HUES64 (cell line): Measurements from ENCODE around the gene AHDC1.

Experiments used
- H3K27ac ChIP-seq: 2 replicates; pipeline ENCODE4 v1.7.0; 2013; ENCODE audit warnings: low read depth, low read length, inconsistent platforms
- H3K27me3 ChIP-seq: 2 replicates; pipeline ENCODE4 v1.6.1; 2013; ENCODE audit warnings: mild to moderate bottlenecking, low read length; ENCODE audit not compliant: insufficient read depth
- H3K36me3 ChIP-seq: 2 replicates; pipeline ENCODE4 v1.6.1; 2013; ENCODE audit warnings: mild to moderate bottlenecking, low read length; ENCODE audit not compliant: insufficient read depth
- H3K4me1 ChIP-seq: 2 replicates; pipeline ENCODE4 v1.6.1; 2013; ENCODE audit warnings: mild to moderate bottlenecking, low read length, moderate library complexity; ENCODE audit not compliant: insufficient read depth
- H3K4me3 ChIP-seq: 2 replicates; pipeline ENCODE4 v1.5.1; 2013; ENCODE audit warnings: mild to moderate bottlenecking, low read length, moderate library complexity
- H3K9ac ChIP-seq: 2 replicates; pipeline ENCODE4 v1.6.1; 2013; ENCODE audit warnings: mild to moderate bottlenecking, low read depth, low read length
- H3K9me3 ChIP-seq: 2 replicates; pipeline ENCODE4 v1.6.1; 2013; ENCODE audit warnings: low read depth, low read length; ENCODE audit not compliant: insufficient read depth
- WGBS: fragments of 150-250, 120-280 bp; methylation state at CpG from one replicate; pipeline ENCODE4 v1.1.7; 2013; ENCODE audit warnings: missing lambda C conversion rate; 5-methylcytosine and 5-hydroxymethylcytosine counted together

AHDC1 gene

DNA sequence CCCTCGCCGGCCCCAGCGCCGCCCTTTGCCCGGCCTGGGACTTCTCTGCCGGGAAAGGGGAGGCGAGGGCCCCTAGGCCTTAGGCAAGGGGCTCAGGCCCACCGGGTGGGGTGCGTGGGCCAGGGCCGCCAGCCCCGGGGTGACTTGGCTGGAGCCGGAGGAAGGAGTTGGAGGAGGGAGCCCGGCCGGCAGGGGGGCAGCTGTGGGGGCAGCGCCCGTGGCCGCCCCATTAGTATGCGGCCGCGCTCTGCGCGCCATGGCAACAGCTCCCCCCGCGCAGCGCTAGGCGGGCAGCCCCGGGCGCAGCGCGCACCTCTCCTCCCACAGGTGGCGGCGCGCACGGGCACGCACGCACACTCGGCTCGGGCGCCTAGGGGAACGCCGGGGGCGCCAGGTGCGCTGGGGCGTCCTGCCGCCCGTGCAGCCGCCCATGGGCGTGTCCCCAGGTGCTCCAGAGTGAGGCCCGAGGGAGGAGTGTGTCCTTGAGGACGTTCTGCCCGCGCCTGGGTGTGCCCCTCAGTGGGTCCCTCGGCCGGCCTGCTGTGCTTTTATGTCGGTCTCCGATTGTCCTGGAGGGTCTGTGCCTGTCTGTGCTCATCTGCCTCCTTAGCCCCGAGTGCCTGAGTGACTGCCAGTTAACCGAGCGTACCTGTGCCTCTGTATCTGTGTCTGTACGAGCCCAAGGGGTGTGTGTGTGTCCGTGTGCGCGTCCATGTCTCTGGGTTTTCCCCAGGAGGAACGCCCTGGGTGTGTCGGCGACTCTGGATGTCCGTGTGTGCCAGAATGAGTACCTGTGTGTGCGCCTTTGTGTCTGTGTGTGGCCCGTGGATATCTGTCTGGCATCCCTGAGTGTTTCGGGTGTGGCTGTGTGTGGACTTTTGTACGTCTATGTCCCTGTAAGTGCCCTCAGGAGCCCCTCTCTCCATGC lies 75.8 kb downstream of the AHDC1 start:
- H3K27me3 ChIP-seq, result peaks cover 3% of the 10 kb centered on the region; the same call in 1 of the 2 replicates
- H3K27ac ChIP-seq, result peak overlapping the region; percentile 79; the same call in 1 of the 2 replicates
- 5% methylated on average over 71 of the region's 71 CpGs for WGBS
- peak overlapping the region; percentile 50 for H3K4me3 ChIP-seq
- no peaks in the 10 kb centered on the region for H3K9me3 ChIP-seq
- H3K36me3 ChIP-seq, result no peaks in the 10 kb centered on the region
- H3K4me1 ChIP-seq, result peaks cover 35% of the 10 kb centered on the region
- peak overlapping the region; percentile 34 for H3K9ac ChIP-seq

DNA sequence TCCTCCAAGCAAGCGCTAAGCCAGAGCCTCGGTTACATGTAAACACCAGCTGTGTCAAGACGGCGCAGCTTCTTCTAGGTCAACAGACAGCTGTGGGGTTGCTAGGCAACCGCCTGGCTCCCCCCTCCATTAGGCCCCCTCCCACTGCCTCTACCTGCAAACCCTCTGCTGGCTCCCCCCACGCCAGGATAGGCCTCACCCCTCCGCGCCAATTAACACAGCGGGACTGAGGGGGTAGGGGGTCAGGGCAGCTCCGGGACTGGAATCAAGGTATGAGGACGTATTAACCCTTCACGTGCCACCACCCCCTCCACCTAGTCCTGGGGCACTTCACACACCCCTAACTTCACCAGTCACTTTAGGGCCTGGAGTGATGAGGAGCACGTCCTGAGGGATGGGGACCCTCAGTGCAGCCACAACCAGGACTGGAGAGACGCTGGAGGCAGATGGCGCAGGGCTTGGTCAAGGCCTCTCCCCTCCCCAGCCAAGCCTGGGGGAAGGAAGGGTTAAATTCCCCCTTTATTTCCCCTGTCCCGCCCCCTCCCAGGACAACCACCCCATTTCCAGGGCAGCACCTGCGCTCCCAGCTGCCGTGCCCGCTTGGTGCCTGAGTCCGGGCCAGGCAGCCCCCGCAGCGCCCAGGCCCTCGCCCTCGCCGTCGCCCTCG lies 76.6 kb downstream of the AHDC1 start:
- peaks cover 3% of the 10 kb centered on the region; the same call in 1 of the 2 replicates for H3K27me3 ChIP-seq
- WGBS, result under 1% methylated on average over 24 of the region's 27 CpGs
- peak overlapping the region; percentile 50 for H3K4me3 ChIP-seq
- H3K27ac ChIP-seq, result peak overlapping the region; percentile 79; the same call in 1 of the 2 replicates
- no peaks in the 10 kb centered on the region for H3K36me3 ChIP-seq
- H3K9ac ChIP-seq, result peak overlapping the region; percentile 34
- H3K4me1 ChIP-seq, result peaks cover 42% of the 10 kb centered on the region
- H3K9me3 ChIP-seq, result no peaks in the 10 kb centered on the region

DNA sequence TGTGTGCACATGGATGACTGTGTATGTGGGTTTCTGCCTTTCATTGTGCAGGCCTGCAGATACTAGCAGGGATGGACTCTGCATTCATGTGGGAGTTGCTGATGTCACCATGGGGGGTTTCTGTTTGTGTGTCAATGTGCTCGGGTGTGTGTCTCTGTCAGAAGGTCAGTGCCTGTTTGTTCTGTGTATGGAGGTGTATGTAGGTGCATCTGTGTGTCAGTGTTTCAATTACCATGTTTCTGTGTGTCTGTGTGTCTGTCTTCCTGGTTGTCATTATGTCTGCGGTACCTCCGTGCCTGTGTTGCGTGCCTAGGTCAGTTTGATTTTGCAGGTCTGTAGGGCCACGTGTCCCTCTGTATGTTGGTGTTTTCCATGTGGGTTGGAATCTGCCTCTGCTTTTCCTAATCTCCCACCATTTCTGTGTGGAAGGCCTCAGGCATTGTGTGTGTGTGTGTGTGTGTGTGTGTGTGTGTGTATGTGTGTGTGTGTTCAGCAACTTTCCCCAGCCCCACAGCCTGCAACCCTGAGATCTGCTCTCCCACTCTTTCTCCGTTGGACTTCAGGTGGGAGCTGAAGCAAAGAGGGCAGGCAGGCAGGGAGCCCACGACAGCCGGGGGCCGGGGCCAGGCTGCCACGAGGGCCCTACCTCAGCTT lies 77.2 kb downstream of the AHDC1 start:
- H3K27me3 ChIP-seq, result peaks cover 3% of the 10 kb centered on the region; the same call in 1 of the 2 replicates
- H3K36me3 ChIP-seq, result no peaks in the 10 kb centered on the region
- H3K9me3 ChIP-seq, result no peaks in the 10 kb centered on the region
- peak overlapping the region; percentile 50 for H3K4me3 ChIP-seq
- no peak overlapping the region for H3K27ac ChIP-seq
- 28% methylated on average over 10 of the region's 10 CpGs for WGBS
- H3K9ac ChIP-seq, result no peak overlapping the region; the same call in 1 of the 2 replicates
- peaks cover 42% of the 10 kb centered on the region for H3K4me1 ChIP-seq

DNA sequence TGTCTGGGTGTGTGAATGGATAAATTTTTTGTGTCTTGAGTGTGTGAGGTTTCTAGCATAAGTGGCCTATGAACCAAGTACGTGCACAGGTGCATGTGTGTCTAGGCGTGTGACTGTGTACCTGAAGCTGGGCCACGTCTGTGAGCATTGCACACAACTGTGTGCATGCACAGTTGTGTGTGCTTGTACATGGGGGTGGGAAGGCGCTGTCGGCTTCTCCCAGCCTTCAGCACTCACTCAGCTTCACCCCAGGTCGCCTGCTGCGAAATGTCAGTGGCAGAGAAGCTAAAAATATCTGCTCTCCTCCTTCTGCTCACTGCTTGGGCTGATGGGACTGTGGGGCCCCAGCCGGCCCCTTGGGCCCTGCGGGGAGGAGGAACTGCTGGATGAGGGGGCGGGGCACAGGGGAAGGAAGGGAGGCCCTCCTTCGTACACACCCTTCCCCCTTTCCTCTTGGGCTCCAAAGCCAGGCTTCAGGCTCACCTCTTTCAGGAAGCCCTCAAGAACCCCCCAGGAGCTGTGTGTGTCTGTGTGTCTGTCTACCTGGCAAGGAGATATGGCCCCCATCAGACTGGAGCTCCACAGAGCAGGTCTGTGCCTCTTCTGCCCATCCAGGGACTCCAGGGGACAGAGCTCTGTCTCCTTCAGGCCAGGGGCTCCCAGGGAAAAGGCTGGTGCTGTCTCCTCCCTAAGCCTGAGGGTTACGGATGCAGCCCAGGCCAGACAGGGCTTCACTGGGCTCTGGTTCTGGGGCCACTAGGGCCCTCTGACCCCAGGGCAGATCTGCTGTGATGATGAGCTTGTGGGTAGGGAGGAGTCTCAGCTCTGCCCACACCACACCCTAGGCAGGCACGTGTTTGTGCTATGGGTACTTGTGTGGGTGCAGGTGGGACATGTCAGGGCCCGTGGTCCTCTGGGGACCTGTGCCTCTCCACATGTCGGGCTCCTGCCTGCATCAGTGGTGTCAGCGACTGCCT lies 78.4 kb downstream of the AHDC1 start:
- peaks cover 42% of the 10 kb centered on the region for H3K4me1 ChIP-seq
- H3K36me3 ChIP-seq, result no peaks in the 10 kb centered on the region
- H3K27me3 ChIP-seq, result peaks cover 3% of the 10 kb centered on the region; the same call in 1 of the 2 replicates
- peak overlapping the region; percentile 59 for H3K27ac ChIP-seq
- WGBS, result 41% methylated on average over 15 of the region's 16 CpGs
- H3K9ac ChIP-seq, result peak overlapping the region; percentile 12; the same call in 1 of the 2 replicates
- peak overlapping the region; percentile 28 for H3K4me3 ChIP-seq
- H3K9me3 ChIP-seq, result no peaks in the 10 kb centered on the region

DNA sequence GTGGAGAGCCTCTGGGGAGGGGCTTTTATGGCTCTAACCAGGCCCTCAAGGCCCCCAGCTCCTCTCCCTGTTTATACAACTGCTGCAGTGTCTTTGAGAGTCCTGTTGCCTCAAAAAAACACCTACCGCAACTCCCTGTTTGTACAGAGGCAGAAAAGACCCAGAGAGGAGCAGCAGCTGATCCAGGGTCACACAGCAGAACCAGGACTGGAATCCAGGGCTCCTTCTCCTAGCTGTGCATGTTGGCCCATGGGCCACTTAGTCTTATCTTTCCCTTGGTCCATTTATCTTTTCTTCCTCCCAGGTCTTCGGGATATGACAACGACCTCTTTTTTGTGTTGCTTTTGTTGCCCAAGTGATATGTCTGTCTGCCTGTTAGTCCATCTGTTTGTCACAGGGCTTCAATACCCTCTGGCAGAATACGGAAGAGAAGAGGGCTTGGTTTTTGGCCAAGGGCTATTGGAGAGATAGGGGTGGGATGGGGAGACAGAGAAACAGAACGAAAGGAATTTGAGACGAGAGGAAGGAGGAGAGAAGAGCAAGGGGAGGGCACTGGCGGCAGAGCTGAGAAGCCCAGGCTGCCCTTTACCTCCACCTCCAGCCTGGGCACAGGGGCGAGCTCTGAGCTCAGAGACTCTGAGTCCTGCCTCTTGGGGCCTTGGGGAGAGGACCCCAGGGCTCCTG lies 80.5 kb downstream of the AHDC1 start:
- Histone ChIP-seq H3K4me3 (no peak overlapping the region), H3K4me1 (peaks cover 44% of the 10 kb centered on the region)
- WGBS, result 70% methylated on average over 8 of the region's 8 CpGs

DNA sequence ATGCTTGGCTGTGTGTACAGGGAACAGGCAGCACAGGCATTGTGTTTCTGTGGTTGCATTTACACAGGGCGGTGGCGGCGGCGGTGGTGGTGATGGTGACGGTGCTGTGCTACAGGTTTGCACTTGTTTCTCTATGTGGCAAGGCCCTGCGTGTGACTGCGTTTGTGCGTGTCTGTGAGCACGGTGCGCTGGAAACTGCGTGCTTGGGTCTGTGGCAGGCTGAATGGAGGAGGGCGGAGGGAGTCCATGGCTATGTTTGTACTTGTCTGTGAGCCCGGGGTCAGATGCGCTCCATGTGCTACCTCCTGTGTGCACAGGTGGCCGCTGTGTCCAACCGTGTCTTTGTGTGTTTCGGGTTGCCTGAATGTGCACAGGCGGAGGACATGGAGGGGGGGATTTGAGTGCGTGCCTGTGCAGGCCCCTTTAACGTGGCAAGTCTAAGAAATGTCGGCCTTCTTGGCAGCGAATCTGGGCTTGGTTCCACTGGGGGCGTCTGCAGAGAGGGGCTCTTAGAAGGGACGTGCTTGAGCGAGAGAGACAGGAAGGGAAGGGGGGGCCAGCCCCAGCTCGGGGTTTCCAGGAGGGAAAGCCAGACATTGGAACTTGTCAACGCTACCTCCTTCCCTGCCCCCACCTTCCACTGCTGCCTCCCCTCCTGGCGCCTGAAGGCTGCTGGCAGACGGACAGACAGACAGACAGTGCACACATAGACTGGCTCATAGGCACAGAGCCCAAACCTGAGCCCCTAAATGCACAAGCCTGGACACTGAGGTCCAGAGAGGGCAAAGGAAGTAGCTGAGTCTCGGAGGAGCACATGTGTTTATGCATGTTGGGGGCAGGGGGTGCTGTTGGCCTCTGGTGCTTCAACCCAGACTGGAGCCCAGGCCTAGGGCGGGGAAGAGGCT lies 81.3 kb downstream of the AHDC1 start:
- WGBS, result 74% methylated on average over 31 of the region's 31 CpGs
- peak overlapping the region; percentile 39; the same call in 1 of the 2 replicates for H3K9ac ChIP-seq
- no peaks in the 10 kb centered on the region for H3K27me3 ChIP-seq
- peaks cover 46% of the 10 kb centered on the region for H3K4me1 ChIP-seq
- no peak overlapping the region; the same call in 1 of the 2 replicates for H3K27ac ChIP-seq
- H3K9me3 ChIP-seq, result no peaks in the 10 kb centered on the region
- no peaks in the 10 kb centered on the region for H3K36me3 ChIP-seq
- no peak overlapping the region for H3K4me3 ChIP-seq

More for the DNA sequence above, 80.5 kb downstream of the AHDC1 start:
- Histone ChIP-seq H3K27me3 (peaks cover 1% of the 10 kb centered on the region; the same call in 1 of the 2 replicates), H3K36me3 (no peaks in the 10 kb centered on the region), H3K9ac (no peak overlapping the region), H3K27ac (no peak overlapping the region), H3K9me3 (no peaks in the 10 kb centered on the region)

DNA sequence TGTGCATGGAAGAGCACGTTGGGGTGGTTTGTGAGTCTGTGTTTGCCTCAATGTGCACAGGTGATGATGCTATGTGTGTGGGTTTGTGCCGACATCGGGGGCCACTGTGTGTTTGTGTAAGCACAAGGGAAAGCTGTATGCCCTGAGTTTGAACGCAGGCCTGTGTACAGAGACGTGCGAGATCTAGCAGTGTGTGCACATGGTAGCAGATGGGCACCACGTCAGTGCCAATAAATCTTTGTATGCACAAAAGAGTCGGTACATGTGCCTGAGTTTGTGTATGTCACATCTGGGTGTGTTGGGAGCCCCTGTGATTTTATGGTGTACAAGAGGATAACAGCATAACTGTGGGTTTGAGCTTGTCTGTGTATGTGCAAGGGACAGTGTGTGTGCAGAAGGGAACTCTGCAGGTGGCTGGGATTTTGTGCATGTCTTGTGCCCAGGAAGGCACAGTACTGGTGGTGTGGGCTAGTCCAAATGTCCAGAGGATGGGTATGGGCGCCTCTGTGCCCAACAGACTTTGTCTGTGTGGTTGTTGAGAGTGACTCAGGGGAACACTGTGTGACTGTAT lies 82.0 kb downstream of the AHDC1 start:
- no peak overlapping the region for H3K4me3 ChIP-seq
- 91% methylated on average over 9 of the region's 9 CpGs for WGBS
- no peaks in the 10 kb centered on the region for H3K9me3 ChIP-seq
- H3K36me3 ChIP-seq, result no peaks in the 10 kb centered on the region
- H3K4me1 ChIP-seq, result peaks cover 45% of the 10 kb centered on the region
- H3K9ac ChIP-seq, result no peak overlapping the region
- H3K27ac ChIP-seq, result no peak overlapping the region
- H3K27me3 ChIP-seq, result no peaks in the 10 kb centered on the region

DNA sequence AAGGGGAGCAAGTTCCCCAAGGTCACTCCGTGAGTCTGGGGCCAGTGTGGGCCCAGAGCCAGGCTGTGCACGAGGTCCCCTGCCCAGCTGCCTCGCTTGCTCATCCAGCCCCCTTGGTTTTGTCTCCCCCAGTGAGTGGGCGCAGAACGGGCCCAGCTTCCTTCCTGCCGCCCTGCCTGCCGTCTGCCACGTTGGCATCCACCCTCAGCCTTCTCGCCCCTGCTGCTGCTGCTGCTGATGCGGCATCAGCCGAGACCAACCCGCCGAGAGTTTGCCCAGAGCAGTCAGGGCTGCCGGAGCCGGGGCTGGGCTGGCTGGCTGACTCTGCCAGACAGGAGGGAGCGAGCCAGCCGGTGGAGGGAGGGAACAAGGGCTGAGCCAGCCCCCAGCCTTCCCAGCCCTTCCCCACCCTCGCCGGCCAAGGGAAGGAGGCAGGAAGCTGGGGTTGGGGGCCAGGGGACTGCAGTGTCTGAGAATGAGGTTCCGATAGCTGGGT lies 82.6 kb downstream of the AHDC1 start:
- no peak overlapping the region for H3K9ac ChIP-seq
- H3K4me1 ChIP-seq, result peaks cover 39% of the 10 kb centered on the region
- 90% methylated on average over 20 of the region's 20 CpGs for WGBS
- H3K4me3 ChIP-seq, result no peak overlapping the region
- H3K9me3 ChIP-seq, result no peaks in the 10 kb centered on the region
- no peaks in the 10 kb centered on the region for H3K27me3 ChIP-seq
- no peaks in the 10 kb centered on the region for H3K36me3 ChIP-seq
- no peak overlapping the region for H3K27ac ChIP-seq

DNA sequence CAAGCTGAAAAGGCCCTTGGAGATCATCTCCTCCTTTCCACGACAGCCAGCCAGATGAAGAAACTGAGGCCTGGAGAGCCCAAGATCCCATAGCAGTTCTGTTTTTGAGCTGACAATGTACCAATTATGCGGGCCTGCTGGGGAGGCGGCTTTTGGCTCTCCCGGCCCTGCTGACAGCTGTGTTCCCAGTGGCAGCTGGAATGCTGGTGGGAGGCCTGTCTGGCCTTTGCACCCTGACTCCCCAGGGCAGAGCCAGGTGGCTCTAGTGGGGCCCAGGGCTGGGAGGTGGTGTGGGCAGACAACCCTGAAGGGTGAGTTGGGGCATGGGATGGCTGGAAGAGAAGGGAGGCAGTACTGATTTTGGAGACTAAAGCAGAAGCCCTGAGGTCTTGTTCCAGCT lies 83.3 kb downstream of the AHDC1 start:
- no peaks in the 10 kb centered on the region for H3K9me3 ChIP-seq
- 75% methylated on average over 4 of the region's 4 CpGs for WGBS
- H3K4me3 ChIP-seq, result no peak overlapping the region
- no peak overlapping the region for H3K27ac ChIP-seq
- no peaks in the 10 kb centered on the region for H3K36me3 ChIP-seq
- no peak overlapping the region for H3K9ac ChIP-seq
- no peaks in the 10 kb centered on the region for H3K27me3 ChIP-seq
- peaks cover 34% of the 10 kb centered on the region for H3K4me1 ChIP-seq
